RWPE1 (cell line): Measurements from ENCODE around the gene INTS11.

Source experiments
- CTCF ChIA-PET: fragments of 350-600 bp; sonication (Branson Sonifier 250); formaldehyde crosslinking; extraction: SDS; loops from one replicate; lab custom pipeline; 2021; lab: Yijun Ruan, JAX
- POLR2A ChIA-PET: fragments of 400-600 bp; formaldehyde crosslinking; extraction: SDS; loops from one replicate; lab custom pipeline; 2020; ENCODE audit warnings: antibody characterized with exemption; ENCODE audit not compliant: low non-redundant PET; lab: Yijun Ruan, JAX
- DNase-seq: peaks from one replicate; pipeline ENCODE4 v3.0.0; 2012; ENCODE audit warnings: low spot score
- H3K27ac ChIP-seq: fragments of 450-650 bp; 2 replicates; pipeline ENCODE4 v1.5.1; 2017
- CTCF ChIP-seq: fragments of 450-650 bp; conservative IDR thresholded peaks from 2 replicates; pipeline ENCODE4 v1.5.1; 2017; ENCODE audit warnings: low read depth, mild to moderate bottlenecking

INTS11 gene

GRCh38 chr1:1293263-1294249, 30.9 kb downstream of the INTS11 start:
- no peak for TF ChIP-seq CTCF
- ChIA-PET POLR2A (interaction anchor here (0.7 kb wide), 1 partner anchor 171 kb away, joined by 3 read pairs; no protein-coding TSS in a partner anchor), CTCF (interaction anchor here (0.6 kb wide), 1 partner anchor 119 kb away, joined by 3 read pairs; no protein-coding TSS in a partner anchor)
- H3K27ac ChIP-seq, result peak overlapping the region; percentile 65
- no peak for DNase-seq

GRCh38 chr1:1292851-1293250, 31.6 kb downstream of the INTS11 start:
- ChIA-PET POLR2A (interaction anchor here (0.7 kb wide), 1 partner anchor 170 kb away, joined by 3 read pairs; no protein-coding TSS in a partner anchor), CTCF (interaction anchor here (0.6 to 3.2 kb wide), 4 partner anchors 118 to 296 kb away, joined by 3 to 61 read pairs (median 7); no protein-coding TSS in a partner anchor)

GRCh38 chr1:1292442-1292779, 32.0 kb downstream of the INTS11 start:
- peak overlapping the region; percentile 65 for H3K27ac ChIP-seq
- ChIA-PET CTCF (interaction anchor here (0.5 to 3.2 kb wide), 15 partner anchors 8 to 295 kb away, joined by 3 to 61 read pairs (median 5); no protein-coding TSS in a partner anchor), POLR2A (no interaction called here)
- TF ChIP-seq CTCF, result no peak
- DNase-seq, result no peak

More at GRCh38 chr1:1292851-1293250, 31.6 kb downstream of the INTS11 start:
- TF ChIP-seq CTCF, result no peak
- peak overlapping the region; percentile 65 for H3K27ac ChIP-seq
- DNase-seq, result no peak

- ChIA-PET CTCF (interaction anchor here (0.5 to 3.2 kb wide), 23 partner anchors 8 to 307 kb away, joined by 3 to 61 read pairs (median 4); no protein-coding TSS in a partner anchor), POLR2A (no interaction called here)
- TF ChIP-seq CTCF, result peak; percentile 83
- H3K27ac ChIP-seq, result peak overlapping the region; percentile 65
- peak; percentile 67 for DNase-seq
These were observed 32.7 kb downstream of the INTS11 start for GRCh38 chr1:1291548-1292441.

GRCh38 chr1:1291023-1291528, 33.4 kb downstream of the INTS11 start:
- ChIA-PET POLR2A (no interaction called here), CTCF (interaction anchor here (0.5 to 3.2 kb wide), 17 partner anchors 9 to 306 kb away, joined by 3 to 61 read pairs (median 4); no protein-coding TSS in a partner anchor)

More at GRCh38 chr1:1291023-1291528, 33.4 kb downstream of the INTS11 start:
- DNase-seq, result no peak
- TF ChIP-seq CTCF, result no peak
- peak overlapping the region; percentile 65 for H3K27ac ChIP-seq
